HepG2 (cell line): ENCODE measurements around the gene CTSD. TPM values are rescaled to one million over a fixed set of nuclear protein-coding genes. Genes with fewer than 3 reads are reported as not detected.

Experiments used
- AGO2 ChIP-seq: fragments of 200-400 bp; formaldehyde crosslinking; optimal IDR thresholded peaks from 2 replicates; pipeline ENCODE3; 2017; ENCODE audit warnings: mild to moderate bottlenecking, low read depth, low read length, moderate library complexity
- GATAD1 ChIP-seq: IDR thresholded peaks from 2 replicates; pipeline ENCODE4 v1.6.1; 2016; ENCODE audit warnings: missing genetic modification reagents, missing compliant biosample characterization
- IRF2 ChIP-seq: IDR thresholded peaks from 2 replicates; pipeline ENCODE4 v1.6.1; 2018; ENCODE audit warnings: missing genetic modification reagents, missing compliant biosample characterization
- KDM4B ChIP-seq: sonication (generic); formaldehyde crosslinking; IDR thresholded peaks from 2 replicates; pipeline ENCODE4 v1.4.0; 2020; ENCODE audit warnings: missing genetic modification reagents
- MLLT10 ChIP-seq: sonication (generic); formaldehyde crosslinking; IDR thresholded peaks from 2 replicates; pipeline ENCODE4 v1.4.0; 2020; ENCODE audit warnings: missing genetic modification reagents
- NCOA5 ChIP-seq: sonication (generic); formaldehyde crosslinking; IDR thresholded peaks from 2 replicates; pipeline ENCODE4 v1.4.0; 2020; ENCODE audit warnings: missing genetic modification reagents
- POLR2G ChIP-seq: fragments of 200-400 bp; formaldehyde crosslinking; IDR thresholded peaks from 2 replicates; pipeline ENCODE4 v1.6.1; 2018; ENCODE audit warnings: mild to moderate bottlenecking, low read depth, low read length, moderate library complexity
- SKI ChIP-seq: fragments of 450-650 bp; IDR thresholded peaks from one replicate; pipeline ENCODE4 v1.6.1; 2018; ENCODE audit warnings: mild to moderate bottlenecking; ENCODE audit not compliant: partially characterized antibody
- TEAD2 ChIP-seq: sonication (generic); formaldehyde crosslinking; IDR thresholded peaks from 2 replicates; pipeline ENCODE4 v1.9.0; 2021; ENCODE audit warnings: missing genetic modification reagents
- ZC3H13 ChIP-seq: sonication (generic); formaldehyde crosslinking; IDR thresholded peaks from 2 replicates; pipeline ENCODE4 v1.8.1; 2023; ENCODE audit warnings: mild to moderate bottlenecking, missing genetic modification reagents, moderate library complexity
- ZFX ChIP-seq: sonication (generic); formaldehyde crosslinking; IDR thresholded peaks from 2 replicates; pipeline ENCODE4 v1.4.0; 2020; ENCODE audit warnings: mild to moderate bottlenecking, low read depth, missing genetic modification reagents, moderate library complexity
- polyA plus RNA-seq, 8 experiments: library from polyadenylated mRNA; depleted of rRNA in 3 of 8; stranded (reverse) in 7 of 8; unstranded in 1 of 8; fragments of >200 nt; fragmentation: Illumina TruSeq in 4 of 8; extraction: Trizol in 4 of 8; gene quantifications; 2 replicates each; pipeline versions ENCODE4 v1.2.1 to v1.2.3, GENCODE V29; 2011 to 2016; ENCODE audit warnings: low read depth in 4 of 8, missing spikeins in 1 of 8, mixed read lengths in 1 of 8; ENCODE audit not compliant: insufficient read depth in 1 of 8
- total RNA-seq, 5 experiments: library from RNA; depleted of rRNA; stranded (reverse); fragments of >200 nt; fragmentation: Illumina TruSeq; extraction: Trizol; gene quantifications; 2 replicates each; pipeline ENCODE4 v1.2.3, GENCODE V29; 2016; ENCODE audit warnings: low read depth in 1 of 5
- TF ChIP-seq, protein P1 (sequence below): sonication (generic); formaldehyde crosslinking; IDR thresholded peaks from 2 replicates; pipeline ENCODE4 v1.5.1; 2020; ENCODE audit warnings: missing genetic modification reagents, mild to moderate bottlenecking, borderline replicate concordance
- TF ChIP-seq, protein P2 (sequence below): sonication (generic); formaldehyde crosslinking; IDR thresholded peaks from 2 replicates; pipeline ENCODE4 v1.8.0; 2022; ENCODE audit warnings: missing genetic modification reagents, mild to moderate bottlenecking, borderline replicate concordance
- TF ChIP-seq, protein P3 (sequence below): sonication (generic); formaldehyde crosslinking; IDR thresholded peaks from 2 replicates; pipeline ENCODE4 v1.5.0; 2020; ENCODE audit warnings: mild to moderate bottlenecking, missing genetic modification reagents
- TF ChIP-seq, protein P4 (sequence below): IDR thresholded peaks from 2 replicates; pipeline ENCODE4 v1.6.1; 2016; ENCODE audit warnings: control low read depth
- TF ChIP-seq, protein P5 (sequence below): sonication (generic); formaldehyde crosslinking; conservative IDR thresholded peaks from 2 replicates; pipeline ENCODE4 v1.8.0; 2022; ENCODE audit warnings: missing genetic modification reagents

The CTSD gene
- total and polyA plus RNA-seq, 2 of the 13 experiments (the other 11 are each of a cell fraction or from before 2014, with no cell fraction given), result 143 to 230 TPM

DNA sequence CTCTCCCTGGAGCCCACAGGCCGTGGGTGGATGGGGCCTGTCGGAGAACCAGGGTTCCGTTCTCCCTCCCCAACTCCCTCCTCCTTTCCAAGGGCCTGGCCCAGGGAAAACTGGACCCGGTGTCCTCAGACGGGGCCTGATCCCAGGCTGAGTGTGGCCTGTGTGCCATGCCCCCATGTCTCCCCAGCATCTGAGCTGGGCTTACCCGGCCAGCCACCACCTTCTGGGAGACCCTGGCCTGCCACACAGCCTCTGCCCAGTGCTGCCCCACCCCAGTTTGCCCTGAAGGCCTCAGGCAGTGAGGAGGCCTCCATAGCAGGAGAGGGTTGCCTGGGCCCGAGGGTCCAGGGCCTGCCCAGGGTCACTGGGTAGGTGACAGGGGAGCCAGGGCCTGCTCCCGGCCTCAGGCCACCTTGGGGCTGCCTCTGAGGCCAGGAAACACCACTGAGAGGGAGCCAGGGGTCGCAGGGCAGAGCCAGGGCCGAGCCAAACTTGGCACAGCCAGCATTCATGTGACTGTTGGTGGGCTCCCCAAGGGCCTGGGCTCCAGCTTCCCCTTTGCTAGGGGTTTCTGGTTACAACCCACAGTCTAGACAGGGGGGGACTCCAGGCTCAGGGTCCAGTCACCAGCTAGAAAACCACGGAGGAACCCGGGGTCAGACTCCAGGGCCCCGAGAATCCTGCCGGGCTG lies 12.7 kb downstream of the CTSD start (continued):
- TF ChIP-seq ZFX (peak; percentile 57; the same call in 1 of the 2 replicates), AGO2 (peak; percentile 95), ZC3H13 (peak; percentile 58; the same call in 1 of the 2 replicates), GATAD1 (no peak), POLR2G (0 out of 2 replicates have a peak, but pooled peaks have one; percentile 8), MLLT10 (CRISPR knock-in tag) (no peak), KDM4B (CRISPR knock-in tag) (no peak), TEAD2 (no peak), NCOA5 (CRISPR knock-in tag) (no peak), IRF2 (CRISPR knock-in tag) (no peak), SKI (no peak)
- TF ChIP-seq, protein P1, sequence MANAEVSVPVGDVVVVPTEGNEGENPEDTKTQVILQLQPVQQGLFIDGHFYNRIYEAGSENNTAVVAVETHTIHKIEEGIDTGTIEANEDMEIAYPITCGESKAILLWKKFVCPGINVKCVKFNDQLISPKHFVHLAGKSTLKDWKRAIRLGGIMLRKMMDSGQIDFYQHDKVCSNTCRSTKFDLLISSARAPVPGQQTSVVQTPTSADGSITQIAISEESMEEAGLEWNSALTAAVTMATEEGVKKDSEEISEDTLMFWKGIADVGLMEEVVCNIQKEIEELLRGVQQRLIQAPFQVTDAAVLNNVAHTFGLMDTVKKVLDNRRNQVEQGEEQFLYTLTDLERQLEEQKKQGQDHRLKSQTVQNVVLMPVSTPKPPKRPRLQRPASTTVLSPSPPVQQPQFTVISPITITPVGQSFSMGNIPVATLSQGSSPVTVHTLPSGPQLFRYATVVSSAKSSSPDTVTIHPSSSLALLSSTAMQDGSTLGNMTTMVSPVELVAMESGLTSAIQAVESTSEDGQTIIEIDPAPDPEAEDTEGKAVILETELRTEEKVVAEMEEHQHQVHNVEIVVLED, result no peak
- TF ChIP-seq, protein P2, sequence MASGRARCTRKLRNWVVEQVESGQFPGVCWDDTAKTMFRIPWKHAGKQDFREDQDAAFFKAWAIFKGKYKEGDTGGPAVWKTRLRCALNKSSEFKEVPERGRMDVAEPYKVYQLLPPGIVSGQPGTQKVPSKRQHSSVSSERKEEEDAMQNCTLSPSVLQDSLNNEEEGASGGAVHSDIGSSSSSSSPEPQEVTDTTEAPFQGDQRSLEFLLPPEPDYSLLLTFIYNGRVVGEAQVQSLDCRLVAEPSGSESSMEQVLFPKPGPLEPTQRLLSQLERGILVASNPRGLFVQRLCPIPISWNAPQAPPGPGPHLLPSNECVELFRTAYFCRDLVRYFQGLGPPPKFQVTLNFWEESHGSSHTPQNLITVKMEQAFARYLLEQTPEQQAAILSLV (CRISPR knock-in tag), result no peak
- TF ChIP-seq, protein P3, sequence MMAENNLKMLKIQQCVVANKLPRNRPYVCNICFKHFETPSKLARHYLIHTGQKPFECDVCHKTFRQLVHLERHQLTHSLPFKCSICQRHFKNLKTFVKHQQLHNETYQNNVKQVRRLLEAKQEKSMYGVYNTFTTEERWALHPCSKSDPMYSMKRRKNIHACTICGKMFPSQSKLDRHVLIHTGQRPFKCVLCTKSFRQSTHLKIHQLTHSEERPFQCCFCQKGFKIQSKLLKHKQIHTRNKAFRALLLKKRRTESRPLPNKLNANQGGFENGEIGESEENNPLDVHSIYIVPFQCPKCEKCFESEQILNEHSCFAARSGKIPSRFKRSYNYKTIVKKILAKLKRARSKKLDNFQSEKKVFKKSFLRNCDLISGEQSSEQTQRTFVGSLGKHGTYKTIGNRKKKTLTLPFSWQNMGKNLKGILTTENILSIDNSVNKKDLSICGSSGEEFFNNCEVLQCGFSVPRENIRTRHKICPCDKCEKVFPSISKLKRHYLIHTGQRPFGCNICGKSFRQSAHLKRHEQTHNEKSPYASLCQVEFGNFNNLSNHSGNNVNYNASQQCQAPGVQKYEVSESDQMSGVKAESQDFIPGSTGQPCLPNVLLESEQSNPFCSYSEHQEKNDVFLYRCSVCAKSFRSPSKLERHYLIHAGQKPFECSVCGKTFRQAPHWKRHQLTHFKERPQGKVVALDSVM, result no peak
- TF ChIP-seq, protein P4, sequence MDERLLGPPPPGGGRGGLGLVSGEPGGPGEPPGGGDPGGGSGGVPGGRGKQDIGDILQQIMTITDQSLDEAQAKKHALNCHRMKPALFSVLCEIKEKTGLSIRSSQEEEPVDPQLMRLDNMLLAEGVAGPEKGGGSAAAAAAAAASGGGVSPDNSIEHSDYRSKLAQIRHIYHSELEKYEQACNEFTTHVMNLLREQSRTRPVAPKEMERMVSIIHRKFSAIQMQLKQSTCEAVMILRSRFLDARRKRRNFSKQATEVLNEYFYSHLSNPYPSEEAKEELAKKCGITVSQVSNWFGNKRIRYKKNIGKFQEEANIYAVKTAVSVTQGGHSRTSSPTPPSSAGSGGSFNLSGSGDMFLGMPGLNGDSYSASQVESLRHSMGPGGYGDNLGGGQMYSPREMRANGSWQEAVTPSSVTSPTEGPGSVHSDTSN (CRISPR knock-in tag), result no peak
- TF ChIP-seq, protein P5, sequence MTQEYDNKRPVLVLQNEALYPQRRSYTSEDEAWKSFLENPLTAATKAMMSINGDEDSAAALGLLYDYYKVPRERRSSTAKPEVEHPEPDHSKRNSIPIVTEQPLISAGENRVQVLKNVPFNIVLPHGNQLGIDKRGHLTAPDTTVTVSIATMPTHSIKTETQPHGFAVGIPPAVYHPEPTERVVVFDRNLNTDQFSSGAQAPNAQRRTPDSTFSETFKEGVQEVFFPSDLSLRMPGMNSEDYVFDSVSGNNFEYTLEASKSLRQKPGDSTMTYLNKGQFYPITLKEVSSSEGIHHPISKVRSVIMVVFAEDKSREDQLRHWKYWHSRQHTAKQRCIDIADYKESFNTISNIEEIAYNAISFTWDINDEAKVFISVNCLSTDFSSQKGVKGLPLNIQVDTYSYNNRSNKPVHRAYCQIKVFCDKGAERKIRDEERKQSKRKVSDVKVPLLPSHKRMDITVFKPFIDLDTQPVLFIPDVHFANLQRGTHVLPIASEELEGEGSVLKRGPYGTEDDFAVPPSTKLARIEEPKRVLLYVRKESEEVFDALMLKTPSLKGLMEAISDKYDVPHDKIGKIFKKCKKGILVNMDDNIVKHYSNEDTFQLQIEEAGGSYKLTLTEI (CRISPR knock-in tag), result no peak
